MM.1S (cell line): ENCODE measurements around the gene BRICD5.

Experiments
- DNase-seq: peaks from one replicate; pipeline ENCODE4 v3.0.0-alpha.2; 2015
- H2AFZ ChIP-seq: fragments of 300-600 bp; sonication (generic); 2 replicates; pipeline ENCODE4 v1.6.0; 2016; ENCODE audit warnings: antibody characterized with exemption, low read length
- H3F3A ChIP-seq: fragments of 300-600 bp; sonication (generic); 2 replicates; pipeline ENCODE4 v1.6.1; 2016; ENCODE audit warnings: mild to moderate bottlenecking, antibody characterized with exemption, low read length, moderate library complexity, mixed read lengths; ENCODE audit not compliant: insufficient read depth
- H3K27ac ChIP-seq: fragments of 300-600 bp; sonication (generic); 2 replicates; pipeline ENCODE4 v1.5.1; 2016; ENCODE audit warnings: mild to moderate bottlenecking, low read length
- H3K27me3 ChIP-seq: fragments of 300-600 bp; sonication (generic); replicated peaks from 2 replicates; pipeline ENCODE4 v1.6.0; 2016; ENCODE audit warnings: low read length; ENCODE audit not compliant: insufficient read depth
- H3K36me3 ChIP-seq: fragments of 300-600 bp; sonication (generic); replicated peaks from 2 replicates; pipeline ENCODE4 v1.6.1; 2016; ENCODE audit warnings: mild to moderate bottlenecking, low read length, mixed read lengths; ENCODE audit not compliant: insufficient read depth
- H3K4me1 ChIP-seq: fragments of 300-600 bp; sonication (generic); 2 replicates; pipeline ENCODE4 v1.6.1; 2016; ENCODE audit warnings: low read length, mixed read lengths
- H3K4me2 ChIP-seq: fragments of 300-600 bp; sonication (generic); 2 replicates; pipeline ENCODE4 v1.6.0; 2016; ENCODE audit warnings: low read depth, low read length
- H3K4me3 ChIP-seq: fragments of 300-600 bp; sonication (generic); 2 replicates; pipeline ENCODE4 v1.5.1; 2016; ENCODE audit warnings: low read length, mixed read lengths
- H3K79me2 ChIP-seq: fragments of 300-600 bp; sonication (generic); 2 replicates; pipeline ENCODE4 v1.6.1; 2016; ENCODE audit warnings: mixed run types, low read length, mixed read lengths
- H3K9ac ChIP-seq: fragments of 300-600 bp; sonication (generic); 2 replicates; pipeline ENCODE4 v1.6.1; 2016; ENCODE audit warnings: low read length, mixed read lengths
- H3K9me2 ChIP-seq: fragments of 300-600 bp; sonication (generic); replicated peaks from 2 replicates; pipeline ENCODE4 v1.6.1; 2016; ENCODE audit warnings: mild to moderate bottlenecking, low read length, mixed read lengths; ENCODE audit not compliant: insufficient read depth
- H3K9me3 ChIP-seq: fragments of 300-600 bp; sonication (generic); replicated peaks from 2 replicates; pipeline ENCODE4 v1.6.1; 2016; ENCODE audit warnings: mild to moderate bottlenecking, low read length, mixed read lengths; ENCODE audit not compliant: insufficient read depth
- H4K20me1 ChIP-seq: fragments of 300-600 bp; sonication (generic); 2 replicates; pipeline ENCODE4 v1.6.1; 2016; ENCODE audit warnings: mild to moderate bottlenecking, low read length, moderate library complexity, mixed read lengths; ENCODE audit not compliant: insufficient read depth
- EZH2 ChIP-seq: fragments of 300-600 bp; sonication (generic); optimal IDR thresholded peaks from 2 replicates; pipeline ENCODE3; 2017; ENCODE audit warnings: low read depth, mild to moderate bottlenecking, antibody characterized with exemption, low read length, mixed read lengths
- EZH2phosphoT487 ChIP-seq: fragments of 300-600 bp; sonication (generic); IDR thresholded peaks from 2 replicates; pipeline ENCODE4 v1.6.1; 2018; ENCODE audit warnings: antibody characterized with exemption, low read length
- TF ChIP-seq, protein P1 (sequence below): fragments of 300-600 bp; sonication (generic); IDR thresholded peaks from 2 replicates; pipeline ENCODE4 v1.5.1; 2016; ENCODE audit warnings: antibody characterized with exemption, low read length, mixed read lengths

BRICD5 gene

DNA sequence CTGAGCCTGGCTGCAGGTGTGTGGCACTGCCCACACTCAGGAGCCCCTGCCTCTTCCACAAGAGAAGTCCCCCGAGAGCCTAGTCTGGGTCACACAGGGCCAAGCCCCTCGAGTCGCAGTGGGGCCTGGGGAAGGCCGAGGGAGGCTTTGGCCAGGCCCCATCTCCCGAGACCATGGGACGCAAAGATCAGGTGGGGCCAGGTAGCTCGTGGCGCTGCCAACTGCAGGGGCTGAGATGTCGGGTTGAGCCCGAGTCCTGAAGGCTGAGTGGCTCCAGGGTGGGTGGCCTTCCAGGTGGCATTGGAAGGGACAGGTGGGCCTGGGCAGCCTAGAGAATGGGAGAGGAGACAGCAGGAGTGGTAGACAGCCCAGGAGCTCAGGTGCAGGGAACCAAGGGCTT lies 48.8 kb downstream of the BRICD5 start:
- TF ChIP-seq, protein P1, sequence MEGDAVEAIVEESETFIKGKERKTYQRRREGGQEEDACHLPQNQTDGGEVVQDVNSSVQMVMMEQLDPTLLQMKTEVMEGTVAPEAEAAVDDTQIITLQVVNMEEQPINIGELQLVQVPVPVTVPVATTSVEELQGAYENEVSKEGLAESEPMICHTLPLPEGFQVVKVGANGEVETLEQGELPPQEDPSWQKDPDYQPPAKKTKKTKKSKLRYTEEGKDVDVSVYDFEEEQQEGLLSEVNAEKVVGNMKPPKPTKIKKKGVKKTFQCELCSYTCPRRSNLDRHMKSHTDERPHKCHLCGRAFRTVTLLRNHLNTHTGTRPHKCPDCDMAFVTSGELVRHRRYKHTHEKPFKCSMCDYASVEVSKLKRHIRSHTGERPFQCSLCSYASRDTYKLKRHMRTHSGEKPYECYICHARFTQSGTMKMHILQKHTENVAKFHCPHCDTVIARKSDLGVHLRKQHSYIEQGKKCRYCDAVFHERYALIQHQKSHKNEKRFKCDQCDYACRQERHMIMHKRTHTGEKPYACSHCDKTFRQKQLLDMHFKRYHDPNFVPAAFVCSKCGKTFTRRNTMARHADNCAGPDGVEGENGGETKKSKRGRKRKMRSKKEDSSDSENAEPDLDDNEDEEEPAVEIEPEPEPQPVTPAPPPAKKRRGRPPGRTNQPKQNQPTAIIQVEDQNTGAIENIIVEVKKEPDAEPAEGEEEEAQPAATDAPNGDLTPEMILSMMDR, result no peak
- TF ChIP-seq EZH2 (no peak), EZH2phosphoT487 (no peak)
- Histone ChIP-seq H3K9me2 (no peaks in the 10 kb centered on the region), H3K9ac (no peak overlapping the region), H3K9me3 (no peaks in the 10 kb centered on the region), H3F3A (no peaks in the 10 kb centered on the region), H3K4me3 (no peak overlapping the region), H2AFZ (no peak overlapping the region), H3K79me2 (peaks cover 68% of the 10 kb centered on the region), H3K36me3 (no peaks in the 10 kb centered on the region), H3K4me2 (no peak overlapping the region), H3K27ac (no peak overlapping the region), H3K4me1 (peaks cover 4% of the 10 kb centered on the region; the same call in 1 of the 2 replicates), H3K27me3 (no peaks in the 10 kb centered on the region), H4K20me1 (no peaks in the 10 kb centered on the region)
- DNase-seq, result no peak

GRCh38 chr16:2160915-2161551 lies 49.6 kb downstream of the BRICD5 start:
- Histone ChIP-seq H3K9me2 (no peaks in the 10 kb centered on the region), H2AFZ (no peak overlapping the region), H3K9me3 (no peaks in the 10 kb centered on the region), H3K27me3 (no peaks in the 10 kb centered on the region), H3K4me1 (peaks cover 6% of the 10 kb centered on the region; the same call in 1 of the 2 replicates), H3K4me3 (no peak overlapping the region), H3F3A (no peaks in the 10 kb centered on the region), H3K4me2 (no peak overlapping the region), H4K20me1 (no peaks in the 10 kb centered on the region), H3K9ac (no peak overlapping the region), H3K36me3 (no peaks in the 10 kb centered on the region), H3K27ac (no peak overlapping the region), H3K79me2 (peaks cover 77% of the 10 kb centered on the region)
- DNase-seq, result no peak
- TF ChIP-seq, protein P1, result no peak
- TF ChIP-seq EZH2phosphoT487 (no peak), EZH2 (no peak)
